SK-N-SH treated with all-trans-retinoic acid at 6 μM for 48 hours (cell line): ENCODE data around the gene GRHL1.

Experiments
- ARNTL ChIP-seq: fragments of 450-650 bp; formaldehyde crosslinking; IDR thresholded peaks from 2 replicates; pipeline ENCODE4 v1.5.0; 2020; ENCODE audit warnings: low read depth, mild to moderate bottlenecking, moderate library complexity, borderline replicate concordance
- CREB5 ChIP-seq: fragments of 250-450 bp; sonication (Bioruptor Pico); IDR thresholded peaks from 2 replicates; pipeline ENCODE4 v1.5.1; 2020; ENCODE audit warnings: low read depth, mild to moderate bottlenecking, moderate library complexity
- CSRNP3 ChIP-seq: fragments of 250-450 bp; sonication (Bioruptor Pico); IDR thresholded peaks from 2 replicates; pipeline ENCODE4 v1.5.1; 2021; ENCODE audit warnings: mild to moderate bottlenecking, moderate library complexity
- ESRRG ChIP-seq: fragments of 250-450 bp; sonication (Bioruptor Pico); IDR thresholded peaks from 2 replicates; pipeline ENCODE4 v1.6.1; 2021; ENCODE audit warnings: mild to moderate bottlenecking
- OSR1 ChIP-seq: fragments of 250-450 bp; sonication (Bioruptor Pico); IDR thresholded peaks from 2 replicates; pipeline ENCODE4 v1.8.0; 2022; ENCODE audit warnings: moderate library complexity, mild to moderate bottlenecking, inconsistent platforms
- PATZ1 ChIP-seq: fragments of 250-450 bp; sonication (Bioruptor Pico); IDR thresholded peaks from 2 replicates; pipeline ENCODE4 v1.8.0; 2020; ENCODE audit warnings: mild to moderate bottlenecking, moderate library complexity, borderline replicate concordance
- RARB ChIP-seq: fragments of 250-450 bp; sonication (Bioruptor Pico); IDR thresholded peaks from 2 replicates; pipeline ENCODE4 v1.8.0; 2021; ENCODE audit warnings: mild to moderate bottlenecking, moderate library complexity
- TOX ChIP-seq: fragments of 250-450 bp; sonication (Bioruptor Pico); IDR thresholded peaks from 2 replicates; pipeline ENCODE4 v1.8.0; 2021; ENCODE audit warnings: mild to moderate bottlenecking, moderate library complexity, borderline replicate concordance
- ZFP3 ChIP-seq: fragments of 250-450 bp; sonication (Bioruptor Pico); IDR thresholded peaks from 2 replicates; pipeline ENCODE4 v1.5.0; 2020; ENCODE audit warnings: mild to moderate bottlenecking, moderate library complexity
- ZFP30 ChIP-seq: fragments of 450-650 bp; formaldehyde crosslinking; IDR thresholded peaks from 2 replicates; pipeline ENCODE4 v1.5.0; 2022; ENCODE audit warnings: mild to moderate bottlenecking, moderate library complexity
- ZNF70 ChIP-seq: fragments of 450-650 bp; formaldehyde crosslinking; IDR thresholded peaks from 2 replicates; pipeline ENCODE4 v1.5.0; 2020; ENCODE audit warnings: mild to moderate bottlenecking, moderate library complexity
- ZNF8 ChIP-seq: fragments of 450-650 bp; formaldehyde crosslinking; IDR thresholded peaks from 2 replicates; pipeline ENCODE4 v1.5.0; 2020; ENCODE audit warnings: mild to moderate bottlenecking, moderate library complexity

GRCh38 chr2:9966491-9967022 is 15.1 kb downstream of the GRHL1 start:
- no peak for TF ChIP-seq OSR1 (CRISPR knock-in tag)
- TF ChIP-seq ZFP30 (CRISPR knock-in tag): no peak
- TF ChIP-seq ZFP3 (CRISPR knock-in tag): no peak
- TF ChIP-seq PATZ1 (CRISPR knock-in tag): no peak
- TF ChIP-seq ARNTL (CRISPR knock-in tag): no peak
- no peak for TF ChIP-seq ZNF70 (CRISPR knock-in tag)
- TF ChIP-seq CSRNP3 (CRISPR knock-in tag): no peak
- TF ChIP-seq ZNF8 (CRISPR knock-in tag): no peak
- no peak for TF ChIP-seq TOX (CRISPR knock-in tag)
- no peak for TF ChIP-seq ESRRG (CRISPR knock-in tag)
- TF ChIP-seq CREB5 (CRISPR knock-in tag): no peak
- no peak for TF ChIP-seq RARB (CRISPR knock-in tag)
